DOHH2 (cell line): Measurements from ENCODE around the gene RAB3IL1.

Experiments
- EZH2phosphoT487 ChIP-seq: fragments of 200-600 bp; sonication (generic); IDR thresholded peaks from 2 replicates; pipeline ENCODE4 v1.6.1; 2017; ENCODE audit warnings: borderline replicate concordance, mild to moderate bottlenecking, antibody characterized with exemption, low read length, moderate library complexity, mixed read lengths
- TF ChIP-seq, protein P1 (sequence below): fragments of 200-600 bp; sonication (generic); IDR thresholded peaks from one replicate; pipeline ENCODE4 v1.5.1; 2014; ENCODE audit warnings: antibody characterized with exemption, mild to moderate bottlenecking, low read depth, low read length; ENCODE audit not compliant: poor library complexity, severe bottlenecking

DNA sequence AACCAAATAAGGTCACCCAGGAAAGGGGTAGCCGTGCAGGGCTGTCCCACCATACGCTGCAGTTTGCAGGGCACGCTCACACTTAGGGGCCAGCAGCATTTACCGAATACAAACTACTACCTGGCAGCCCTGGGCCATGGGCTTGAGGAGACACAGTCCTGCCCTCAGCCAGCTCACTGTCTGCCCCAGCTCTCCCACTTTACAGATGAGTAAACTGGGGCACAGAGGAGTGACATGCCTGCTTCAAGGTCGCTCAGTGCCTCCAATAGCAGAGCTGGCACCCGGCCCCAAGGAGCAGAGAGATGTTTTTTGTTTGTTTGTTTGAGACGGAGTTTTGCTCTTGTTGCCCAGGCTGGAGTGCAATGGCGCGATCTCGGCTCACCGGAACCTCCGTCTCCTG lies 28.8 kb downstream of the RAB3IL1 start:
- TF ChIP-seq, protein P1, sequence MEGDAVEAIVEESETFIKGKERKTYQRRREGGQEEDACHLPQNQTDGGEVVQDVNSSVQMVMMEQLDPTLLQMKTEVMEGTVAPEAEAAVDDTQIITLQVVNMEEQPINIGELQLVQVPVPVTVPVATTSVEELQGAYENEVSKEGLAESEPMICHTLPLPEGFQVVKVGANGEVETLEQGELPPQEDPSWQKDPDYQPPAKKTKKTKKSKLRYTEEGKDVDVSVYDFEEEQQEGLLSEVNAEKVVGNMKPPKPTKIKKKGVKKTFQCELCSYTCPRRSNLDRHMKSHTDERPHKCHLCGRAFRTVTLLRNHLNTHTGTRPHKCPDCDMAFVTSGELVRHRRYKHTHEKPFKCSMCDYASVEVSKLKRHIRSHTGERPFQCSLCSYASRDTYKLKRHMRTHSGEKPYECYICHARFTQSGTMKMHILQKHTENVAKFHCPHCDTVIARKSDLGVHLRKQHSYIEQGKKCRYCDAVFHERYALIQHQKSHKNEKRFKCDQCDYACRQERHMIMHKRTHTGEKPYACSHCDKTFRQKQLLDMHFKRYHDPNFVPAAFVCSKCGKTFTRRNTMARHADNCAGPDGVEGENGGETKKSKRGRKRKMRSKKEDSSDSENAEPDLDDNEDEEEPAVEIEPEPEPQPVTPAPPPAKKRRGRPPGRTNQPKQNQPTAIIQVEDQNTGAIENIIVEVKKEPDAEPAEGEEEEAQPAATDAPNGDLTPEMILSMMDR: no peak
- no peak for TF ChIP-seq EZH2phosphoT487
